C4-2B (cell line): ENCODE results near the gene TMEM272.

Source experiments
- CTCF ChIP-seq: fragments of 450-650 bp; conservative IDR thresholded peaks from 2 replicates; pipeline ENCODE4 v1.5.1; 2017; ENCODE audit warnings: mild to moderate bottlenecking
- ZFX ChIP-seq: fragments of 450-650 bp; IDR thresholded peaks from 2 replicates; pipeline ENCODE4 v1.6.1; 2017

DNA sequence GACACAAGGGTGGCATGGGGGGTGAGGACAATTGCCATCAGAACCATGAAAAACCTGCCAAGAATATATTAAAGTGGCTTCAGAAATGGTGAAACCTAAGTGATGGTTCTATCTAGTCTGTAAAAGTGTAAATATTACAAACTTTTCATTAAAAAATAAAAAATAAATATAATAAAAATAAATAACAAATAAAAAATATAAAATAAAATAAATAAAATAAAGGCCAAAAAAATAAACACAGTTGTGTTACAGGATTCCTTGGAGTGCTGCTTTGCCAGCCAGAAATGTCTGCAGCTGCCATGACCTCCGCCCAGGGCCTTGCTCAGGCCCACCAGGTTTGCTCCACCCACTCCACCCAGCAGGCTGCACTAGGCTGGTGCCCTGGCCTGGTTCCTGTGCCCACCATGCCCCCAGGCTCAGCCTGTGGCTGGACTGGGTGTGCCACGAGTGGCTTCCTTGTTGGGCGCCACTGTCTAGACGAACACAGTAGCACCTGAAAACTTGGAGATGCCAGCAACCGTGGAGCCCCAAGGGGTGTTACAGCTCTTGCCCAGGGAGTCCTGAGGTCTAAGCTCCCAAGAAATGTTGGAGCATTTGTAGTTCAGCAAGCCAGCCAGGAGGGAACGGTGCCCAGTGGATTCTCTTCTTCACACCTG lies 37.7 kb upstream of the TMEM272 start:
- TF ChIP-seq CTCF (no peak), ZFX (no peak)
